Measurements from ENCODE around the gene CLN6.

Gene CLN6

GRCh38 chr15:68218331-68218730 is 11.2 kb downstream of the CLN6 start:
- no peak overlapping the region for H2BK12ac ChIP-seq (ENCODE audit: low read length)
- H2AK5ac ChIP-seq (ENCODE audit: low read length), result no peak overlapping the region
- H3K23ac ChIP-seq (ENCODE audit: low read length), result no peak overlapping the region
- H3K27ac ChIP-seq (ENCODE audit: low read depth, low read length), result no peak overlapping the region
- no peak overlapping the region for H2BK5ac ChIP-seq (ENCODE audit: low read depth, low read length, poor library complexity)
- no peaks in the 10 kb centered on the region for H3K27me3 ChIP-seq (ENCODE audit: insufficient read depth, low read length)
- no peak overlapping the region for H4K12ac ChIP-seq (ENCODE audit: low read depth, low read length)
- no peak for DNase-seq
- H4K91ac ChIP-seq (ENCODE audit: low read depth, low read length), result no peak overlapping the region
- H3K18ac ChIP-seq (ENCODE audit: low read length), result no peak overlapping the region
- H3K9ac ChIP-seq (ENCODE audit: low read length), result no peak overlapping the region
- H4K8ac ChIP-seq (ENCODE audit: low read depth, low read length), result no peak overlapping the region
- WGBS (ENCODE audit: extremely low coverage, insufficient coverage, insufficient read length), result no CpG with 5 or more reads among the region's 8 CpGs
- no peak overlapping the region for H3K4ac ChIP-seq (ENCODE audit: low read depth, low read length)
- no peak overlapping the region for H3K14ac ChIP-seq (ENCODE audit: low read length)
- peaks cover 2% of the 10 kb centered on the region for H3K9me3 ChIP-seq (ENCODE audit: insufficient read depth, low read depth, low read length)
- H3K79me1 ChIP-seq (ENCODE audit: low read length), result no peaks in the 10 kb centered on the region
- H3K4me1 ChIP-seq (ENCODE audit: control insufficient read depth in 1 of 2, insufficient read depth in 2 of 2, low read length in 2 of 2), result no peaks in the 10 kb centered on the region
- H3K4me3 ChIP-seq (ENCODE audit: low read depth, low read length), result no peak overlapping the region
- peaks cover 5 to 10% of the 10 kb centered on the region in 2 experiments for H3K36me3 ChIP-seq (ENCODE audit: control insufficient read depth in 1 of 2, insufficient read depth in 2 of 2, low read length in 2 of 2)
- no peak overlapping the region for H2BK120ac ChIP-seq (ENCODE audit: insufficient read depth, low read length, poor library complexity)
- H3K4me2 ChIP-seq (ENCODE audit: low read length), result no peak overlapping the region
- H3K79me2 ChIP-seq (ENCODE audit: control insufficient read depth, insufficient read depth, low read length, poor library complexity), result no peaks in the 10 kb centered on the region
- no peak overlapping the region for H2AFZ ChIP-seq (ENCODE audit: insufficient read depth, low read length, poor library complexity)

- H2AK5ac ChIP-seq (ENCODE audit: low read length), result no peak overlapping the region
- no peak overlapping the region for H4K91ac ChIP-seq (ENCODE audit: low read depth, low read length)
- no peak overlapping the region for H3K4me3 ChIP-seq (ENCODE audit: low read depth, low read length)
- H3K79me1 ChIP-seq (ENCODE audit: low read length), result no peaks in the 10 kb centered on the region
- WGBS (ENCODE audit: extremely low coverage, insufficient coverage, insufficient read length), result no CpG with 5 or more reads among the region's 4 CpGs
- no peak overlapping the region for H2BK12ac ChIP-seq (ENCODE audit: low read length)
- H3K4ac ChIP-seq (ENCODE audit: low read depth, low read length), result no peak overlapping the region
- no peak overlapping the region for H3K9ac ChIP-seq (ENCODE audit: low read length)
- peaks cover 5 to 10% of the 10 kb centered on the region in 2 experiments for H3K36me3 ChIP-seq (ENCODE audit: control insufficient read depth in 1 of 2, insufficient read depth in 2 of 2, low read length in 2 of 2)
- H2BK5ac ChIP-seq (ENCODE audit: low read depth, low read length, poor library complexity), result no peak overlapping the region
- H2BK120ac ChIP-seq (ENCODE audit: insufficient read depth, low read length, poor library complexity), result no peak overlapping the region
- no peak overlapping the region for H3K23ac ChIP-seq (ENCODE audit: low read length)
- no peaks in the 10 kb centered on the region for H3K27me3 ChIP-seq (ENCODE audit: insufficient read depth, low read length)
- H3K4me1 ChIP-seq (ENCODE audit: control insufficient read depth in 1 of 2, insufficient read depth in 2 of 2, low read length in 2 of 2), result no peaks in the 10 kb centered on the region
- no peak overlapping the region for H4K12ac ChIP-seq (ENCODE audit: low read depth, low read length)
- H3K14ac ChIP-seq (ENCODE audit: low read length), result no peak overlapping the region
- no peak overlapping the region for H3K4me2 ChIP-seq (ENCODE audit: low read length)
- no peak overlapping the region for H2AFZ ChIP-seq (ENCODE audit: insufficient read depth, low read length, poor library complexity)
- no peaks in the 10 kb centered on the region for H3K79me2 ChIP-seq (ENCODE audit: control insufficient read depth, insufficient read depth, low read length, poor library complexity)
- H3K9me3 ChIP-seq (ENCODE audit: insufficient read depth, low read depth, low read length), result no peaks in the 10 kb centered on the region
- no peak overlapping the region for H3K18ac ChIP-seq (ENCODE audit: low read length)
- H3K27ac ChIP-seq (ENCODE audit: low read depth, low read length), result no peak overlapping the region
- DNase-seq, result no peak
- H4K8ac ChIP-seq (ENCODE audit: low read depth, low read length), result no peak overlapping the region
Measured at GRCh38 chr15:68217341-68217740, 12.2 kb downstream of the CLN6 start.

- no peak overlapping the region for H3K23ac ChIP-seq (ENCODE audit: low read length)
- no peak overlapping the region for H3K14ac ChIP-seq (ENCODE audit: low read length)
- no peak overlapping the region for H2BK12ac ChIP-seq (ENCODE audit: low read length)
- H2AFZ ChIP-seq (ENCODE audit: insufficient read depth, low read length, poor library complexity), result no peak overlapping the region
- H4K91ac ChIP-seq (ENCODE audit: low read depth, low read length), result no peak overlapping the region
- no peak overlapping the region for H3K27ac ChIP-seq (ENCODE audit: low read depth, low read length)
- peaks cover 6 to 17% of the 10 kb centered on the region in 2 experiments for H3K36me3 ChIP-seq (ENCODE audit: control insufficient read depth in 1 of 2, insufficient read depth in 2 of 2, low read length in 2 of 2)
- no peak overlapping the region for H4K8ac ChIP-seq (ENCODE audit: low read depth, low read length)
- no peak for DNase-seq
- H3K79me2 ChIP-seq (ENCODE audit: control insufficient read depth, insufficient read depth, low read length, poor library complexity), result no peaks in the 10 kb centered on the region
- no peak overlapping the region for H3K4ac ChIP-seq (ENCODE audit: low read depth, low read length)
- H2BK120ac ChIP-seq (ENCODE audit: insufficient read depth, low read length, poor library complexity), result no peak overlapping the region
- no peak overlapping the region for H3K4me2 ChIP-seq (ENCODE audit: low read length)
- H3K27me3 ChIP-seq (ENCODE audit: insufficient read depth, low read length), result no peaks in the 10 kb centered on the region
- H3K4me3 ChIP-seq (ENCODE audit: low read depth, low read length), result no peak overlapping the region
- WGBS (ENCODE audit: extremely low coverage, insufficient coverage, insufficient read length), result no CpG with 5 or more reads among the region's 6 CpGs
- no peak overlapping the region for H2AK5ac ChIP-seq (ENCODE audit: low read length)
- no peak overlapping the region for H2BK5ac ChIP-seq (ENCODE audit: low read depth, low read length, poor library complexity)
- H3K4me1 ChIP-seq (ENCODE audit: control insufficient read depth in 1 of 2, insufficient read depth in 2 of 2, low read length in 2 of 2), result no peaks in the 10 kb centered on the region
- H3K79me1 ChIP-seq (ENCODE audit: low read length), result no peaks in the 10 kb centered on the region
- no peak overlapping the region for H3K9ac ChIP-seq (ENCODE audit: low read length)
- H3K9me3 ChIP-seq (ENCODE audit: insufficient read depth, low read depth, low read length), result no peaks in the 10 kb centered on the region
- H3K18ac ChIP-seq (ENCODE audit: low read length), result no peak overlapping the region
- H4K12ac ChIP-seq (ENCODE audit: low read depth, low read length), result no peak overlapping the region
Measured at GRCh38 chr15:68214838-68215254, 14.7 kb downstream of the CLN6 start.

DNA sequence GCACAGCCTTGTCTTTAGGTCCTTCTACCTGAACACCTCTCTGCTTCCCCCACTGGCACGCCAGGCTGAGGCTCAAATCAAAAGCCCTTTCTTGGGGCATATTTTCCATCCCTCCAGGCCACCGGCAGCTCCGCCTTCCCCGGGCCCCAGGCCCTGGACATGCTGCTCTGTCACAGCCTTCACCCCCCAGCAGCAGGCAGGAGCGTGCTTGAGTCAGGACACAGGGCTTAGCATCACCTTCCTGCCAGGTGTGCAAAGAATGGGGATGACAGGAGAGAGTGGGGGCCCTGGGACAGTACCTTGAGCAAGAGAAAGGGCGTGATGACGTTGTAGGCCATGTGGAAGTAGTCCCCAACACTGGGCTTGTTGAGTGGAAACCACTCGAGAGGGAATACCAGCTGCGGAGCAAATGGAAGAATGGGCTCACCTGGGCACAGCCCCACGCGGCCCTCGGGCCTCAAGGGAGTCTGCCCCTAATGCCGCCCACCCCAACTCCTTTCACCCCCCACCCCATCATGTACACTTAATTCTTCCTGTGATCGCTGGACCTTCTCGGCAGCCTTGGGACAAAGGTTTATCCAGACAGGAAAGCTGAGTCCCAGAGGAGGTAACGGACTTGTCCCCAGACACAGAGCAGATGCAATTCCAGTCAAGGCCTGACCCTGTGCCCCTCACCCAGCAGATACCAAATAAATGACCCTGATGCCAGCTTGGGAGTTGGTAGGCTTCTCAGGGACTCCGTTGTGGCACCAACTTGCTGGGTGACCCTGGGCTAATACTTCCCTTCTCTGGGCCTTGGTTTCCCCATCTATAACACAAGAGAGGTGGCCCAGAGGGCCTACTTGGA is 15.3 kb downstream of the CLN6 start:
- no peak overlapping the region for H4K91ac ChIP-seq (ENCODE audit: low read depth, low read length)
- no peak overlapping the region for H2BK5ac ChIP-seq (ENCODE audit: low read depth, low read length, poor library complexity)
- H4K12ac ChIP-seq (ENCODE audit: low read depth, low read length), result no peak overlapping the region
- H3K18ac ChIP-seq (ENCODE audit: low read length), result no peak overlapping the region
- H2AFZ ChIP-seq (ENCODE audit: insufficient read depth, low read length, poor library complexity), result no peak overlapping the region
- H3K79me1 ChIP-seq (ENCODE audit: low read length), result no peaks in the 10 kb centered on the region
- H3K9me3 ChIP-seq (ENCODE audit: insufficient read depth, low read depth, low read length), result no peaks in the 10 kb centered on the region
- H2AK5ac ChIP-seq (ENCODE audit: low read length), result no peak overlapping the region
- WGBS (ENCODE audit: extremely low coverage, insufficient coverage, insufficient read length), result no CpG with 5 or more reads among the region's 17 CpGs
- H3K27me3 ChIP-seq (ENCODE audit: insufficient read depth, low read length), result no peaks in the 10 kb centered on the region
- peaks cover 10 to 20% of the 10 kb centered on the region in 2 experiments for H3K36me3 ChIP-seq (ENCODE audit: control insufficient read depth in 1 of 2, insufficient read depth in 2 of 2, low read length in 2 of 2)
- no peak overlapping the region for H3K4me3 ChIP-seq (ENCODE audit: low read depth, low read length)
- no peak overlapping the region for H3K23ac ChIP-seq (ENCODE audit: low read length)
- H3K14ac ChIP-seq (ENCODE audit: low read length), result no peak overlapping the region
- H3K4me2 ChIP-seq (ENCODE audit: low read length), result no peak overlapping the region
- H2BK12ac ChIP-seq (ENCODE audit: low read length), result no peak overlapping the region
- DNase-seq, result no peak
- H3K79me2 ChIP-seq (ENCODE audit: control insufficient read depth, insufficient read depth, low read length, poor library complexity), result no peaks in the 10 kb centered on the region
- H3K4ac ChIP-seq (ENCODE audit: low read depth, low read length), result no peak overlapping the region
- H3K27ac ChIP-seq (ENCODE audit: low read depth, low read length), result no peak overlapping the region
- no peak overlapping the region for H4K8ac ChIP-seq (ENCODE audit: low read depth, low read length)
- no peak overlapping the region for H2BK120ac ChIP-seq (ENCODE audit: insufficient read depth, low read length, poor library complexity)
- no peaks in the 10 kb centered on the region for H3K4me1 ChIP-seq (ENCODE audit: control insufficient read depth in 1 of 2, insufficient read depth in 2 of 2, low read length in 2 of 2)
- H3K9ac ChIP-seq (ENCODE audit: low read length), result no peak overlapping the region
